Muscle layer of duodenum (tissue), 2 donors: Measurements from ENCODE around the gene PRM1.

Experiments
- H3K27ac ChIP-seq: one replicate; pipeline ENCODE4 v1.7.0; 2013; ENCODE audit warnings: mild to moderate bottlenecking, low read length
- H3K27me3 ChIP-seq: one replicate; pipeline ENCODE4 v1.7.0; 2013; ENCODE audit warnings: low read depth, mild to moderate bottlenecking, control low read depth, low read length
- H3K36me3 ChIP-seq, 2 donors: one replicate each; pipeline ENCODE4 v1.7.0; 2013; ENCODE audit warnings: low read length in 2 of 2, control low read depth in 1 of 2, mild to moderate bottlenecking in 1 of 2; ENCODE audit not compliant: insufficient read depth in 2 of 2, control insufficient read depth in 1 of 2
- H3K4me1 ChIP-seq, 2 donors: one replicate each; pipeline ENCODE4 v1.7.0; 2013; ENCODE audit warnings: low read length in 2 of 2, mild to moderate bottlenecking in 2 of 2, control low read depth in 1 of 2, moderate library complexity in 1 of 2; ENCODE audit not compliant: insufficient read depth in 2 of 2, control insufficient read depth in 1 of 2
- H3K4me3 ChIP-seq, 2 donors: one replicate each; pipeline ENCODE4 v1.7.0; 2013; ENCODE audit warnings: low read length in 2 of 2, low read depth in 1 of 2, mild to moderate bottlenecking in 1 of 2
- H3K9me3 ChIP-seq, 2 donors: one replicate each; pipeline ENCODE4 v1.7.0; 2013; ENCODE audit warnings: low read length in 2 of 2, control low read depth in 1 of 2, mild to moderate bottlenecking in 1 of 2; ENCODE audit not compliant: control insufficient read depth in 1 of 2
- donor health status: healthy.

The PRM1 gene

GRCh38 chr16:11274964-11275363 is 6.2 kb downstream of the PRM1 start:
- Histone ChIP-seq H3K9me3 (no peaks in the 10 kb centered on the region), H3K27ac (no peak overlapping the region), H3K27me3 (no peaks in the 10 kb centered on the region), H3K4me1 (no peaks in the 10 kb centered on the region), H3K4me3 (no peak overlapping the region), H3K36me3 (no peaks in the 10 kb centered on the region)

- no peak overlapping the region for H3K4me3 ChIP-seq
- H3K4me1 ChIP-seq: no peaks in the 10 kb centered on the region
- no peaks in the 10 kb centered on the region for H3K9me3 ChIP-seq
- no peaks in the 10 kb centered on the region for H3K27me3 ChIP-seq
- H3K27ac ChIP-seq: no peak overlapping the region
- no peaks in the 10 kb centered on the region for H3K36me3 ChIP-seq
Observed at GRCh38 chr16:11273721-11274324, 7.3 kb downstream of the PRM1 start.

GRCh38 chr16:11272921-11273720 is 8.0 kb downstream of the PRM1 start, which contains the start of gene PRM3:
TSS of gene PRM3 (minus strand) at chr16:11273629. CDS start at chr16:11273595, 34 bp downstream.
- H3K4me1 ChIP-seq: no peaks in the 10 kb centered on the region
- no peaks in the 10 kb centered on the region for H3K27me3 ChIP-seq
- no peak within 1 kb of the TSS for H3K4me3 ChIP-seq
- H3K36me3 ChIP-seq: no peaks in the 10 kb centered on the region
- H3K27ac ChIP-seq: no peak within 1 kb of the TSS
- no peaks in the 10 kb centered on the region for H3K9me3 ChIP-seq

- no peak overlapping the region for H3K4me3 ChIP-seq
- no peaks in the 10 kb centered on the region for H3K27me3 ChIP-seq
- no peak overlapping the region for H3K27ac ChIP-seq
- no peaks in the 10 kb centered on the region for H3K4me1 ChIP-seq
- H3K36me3 ChIP-seq: no peaks in the 10 kb centered on the region
- H3K9me3 ChIP-seq: no peaks in the 10 kb centered on the region
Observed at GRCh38 chr16:11272484-11272883, 8.6 kb downstream of the PRM1 start.

- H3K27me3 ChIP-seq: no peaks in the 10 kb centered on the region
Observed at GRCh38 chr16:11271610-11272009, 9.5 kb downstream of the PRM1 start.

GRCh38 chr16:11270602-11271162 is 10.4 kb downstream of the PRM1 start:
- no peak overlapping the region for H3K4me3 ChIP-seq
- no peaks in the 10 kb centered on the region for H3K36me3 ChIP-seq
- no peaks in the 10 kb centered on the region for H3K27me3 ChIP-seq
- H3K4me1 ChIP-seq: no peaks in the 10 kb centered on the region
- no peaks in the 10 kb centered on the region for H3K9me3 ChIP-seq
- no peak overlapping the region for H3K27ac ChIP-seq

More at GRCh38 chr16:11271610-11272009, 9.5 kb downstream of the PRM1 start:
- H3K27ac ChIP-seq: no peak overlapping the region
- H3K36me3 ChIP-seq: no peaks in the 10 kb centered on the region
- no peaks in the 10 kb centered on the region for H3K4me1 ChIP-seq
- no peak overlapping the region for H3K4me3 ChIP-seq
- H3K9me3 ChIP-seq: no peaks in the 10 kb centered on the region

- no peaks in the 10 kb centered on the region for H3K27me3 ChIP-seq
Observed at GRCh38 chr16:11268921-11269375, 12.2 kb downstream of the PRM1 start, which contains the start of gene TNP2. TSS of gene TNP2 (minus strand) at chr16:11269325. CDS start at chr16:11269262, 63 bp downstream.

GRCh38 chr16:11265124-11265523 is 16.0 kb downstream of the PRM1 start:
- H3K36me3 ChIP-seq: no peaks in the 10 kb centered on the region
- H3K27ac ChIP-seq: no peak overlapping the region

More at GRCh38 chr16:11268921-11269375, 12.2 kb downstream of the PRM1 start, which contains the start of gene TNP2:
- Histone ChIP-seq H3K4me3 (no peak within 1 kb of the TSS), H3K4me1 (no peaks in the 10 kb centered on the region), H3K9me3 (no peaks in the 10 kb centered on the region), H3K36me3 (no peaks in the 10 kb centered on the region), H3K27ac (no peak within 1 kb of the TSS)

GRCh38 chr16:11264155-11264832 is 16.8 kb downstream of the PRM1 start:
- Histone ChIP-seq H3K9me3 (no peaks in the 10 kb centered on the region), H3K36me3 (no peaks in the 10 kb centered on the region), H3K4me3 (no peak overlapping the region), H3K27ac (no peak overlapping the region), H3K27me3 (no peaks in the 10 kb centered on the region), H3K4me1 (peaks cover under 1 to 1% of the 10 kb centered on the region in 2 donors)

More at GRCh38 chr16:11265124-11265523, 16.0 kb downstream of the PRM1 start:
- no peaks in the 10 kb centered on the region for H3K4me1 ChIP-seq
- no peaks in the 10 kb centered on the region for H3K27me3 ChIP-seq
- H3K9me3 ChIP-seq: no peaks in the 10 kb centered on the region
- no peak overlapping the region for H3K4me3 ChIP-seq

- no peak overlapping the region for H3K4me3 ChIP-seq
- no peaks in the 10 kb centered on the region for H3K9me3 ChIP-seq
- no peaks in the 10 kb centered on the region for H3K36me3 ChIP-seq
- no peaks in the 10 kb centered on the region for H3K27me3 ChIP-seq
- no peak overlapping the region for H3K27ac ChIP-seq
- H3K4me1 ChIP-seq: peaks cover 6% of the 10 kb centered on the region in 2 donors
Observed at GRCh38 chr16:11263737-11264136, 17.4 kb downstream of the PRM1 start.

GRCh38 chr16:11262915-11263314 is 18.2 kb downstream of the PRM1 start:
- Histone ChIP-seq H3K27me3 (no peaks in the 10 kb centered on the region), H3K36me3 (no peaks in the 10 kb centered on the region), H3K4me1 (peaks cover 6% of the 10 kb centered on the region in 2 donors), H3K9me3 (no peaks in the 10 kb centered on the region), H3K27ac (no peak overlapping the region), H3K4me3 (no peak overlapping the region)
